ENCODE data around the gene RGS9BP.
"Not testable (repeated sequence)": the region's sequence is repeated elsewhere in the genome, so short reads cannot be mapped to it uniquely, and the experiment has no call there.

Gene RGS9BP

DNA sequence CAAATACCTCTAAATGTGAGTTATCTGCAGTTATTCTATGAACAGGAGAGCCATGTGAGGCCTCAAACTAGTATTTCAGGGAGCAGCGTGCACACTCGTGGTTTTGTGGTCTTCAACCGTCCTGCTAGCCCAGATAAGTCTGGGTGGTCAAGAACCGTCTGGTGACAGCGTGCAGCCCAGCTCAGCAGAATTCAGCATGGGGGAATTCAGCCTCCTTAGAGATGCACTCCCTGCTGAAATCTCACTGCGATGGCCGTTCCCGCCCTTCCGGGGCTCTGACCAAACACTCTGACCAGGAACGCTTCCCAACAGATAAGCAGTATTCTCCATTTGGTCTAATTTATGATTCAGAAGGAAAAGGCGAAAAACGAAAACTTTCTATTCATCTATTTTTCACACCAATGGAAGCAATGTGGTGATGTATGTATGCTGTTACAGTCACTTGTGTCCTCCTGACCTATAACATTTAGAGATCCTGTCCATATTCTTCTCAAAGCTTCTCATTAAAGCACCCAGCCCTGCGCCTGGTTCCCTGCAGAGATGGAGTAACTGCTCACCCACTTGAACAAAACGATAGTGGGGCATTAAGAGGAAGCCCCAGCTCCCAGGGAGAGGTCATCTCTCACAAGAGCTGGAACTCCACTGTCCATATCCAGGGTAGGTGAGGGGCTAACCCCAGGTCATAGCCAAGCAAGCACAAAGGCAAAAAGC lies 3.6 kb upstream of the RGS9BP start:
- no peak for DNase-seq (ENCODE audit: low spot score)

DNA sequence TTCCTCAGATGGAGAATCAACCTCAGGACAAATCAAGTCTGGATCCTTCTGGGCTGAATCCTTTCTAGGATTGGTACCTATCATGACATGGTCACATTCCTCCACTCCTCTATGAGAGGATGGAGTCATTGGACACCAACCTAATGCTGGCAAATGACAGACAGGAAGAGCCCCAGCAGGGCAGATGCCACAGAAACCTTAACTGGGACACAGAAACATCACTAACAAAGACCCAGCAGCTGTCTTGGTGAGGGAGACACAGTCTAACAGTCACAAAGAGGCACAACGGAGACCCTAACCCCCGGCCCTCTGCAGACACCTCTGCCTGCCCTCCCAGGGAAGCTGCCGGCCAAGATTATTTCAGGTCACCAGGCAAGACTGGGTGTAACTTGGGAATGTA lies 2.8 kb upstream of the RGS9BP start:
- DNase-seq (ENCODE audit: low spot score), result no peak

DNA sequence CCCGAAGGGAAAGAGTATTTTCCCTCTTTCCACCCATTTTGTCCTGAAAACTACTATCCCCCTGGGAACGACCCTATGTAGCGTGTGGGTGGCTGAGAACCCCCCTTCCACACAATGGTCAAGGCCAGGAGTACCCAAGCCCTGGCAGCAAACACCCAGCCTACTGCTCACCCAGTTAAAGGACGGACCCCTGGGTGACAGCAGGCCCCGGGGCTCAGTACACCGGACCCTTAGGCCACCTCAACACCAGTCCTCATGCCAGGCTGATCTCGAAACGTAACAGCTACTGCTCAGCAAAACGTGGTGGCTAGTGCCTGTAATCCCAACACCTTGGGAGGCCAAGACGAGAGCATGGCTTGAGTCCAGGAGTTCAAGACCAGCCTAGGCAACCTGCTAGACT lies 2.1 kb upstream of the RGS9BP start:
- DNase-seq (ENCODE audit: low spot score), result no peak

DNA sequence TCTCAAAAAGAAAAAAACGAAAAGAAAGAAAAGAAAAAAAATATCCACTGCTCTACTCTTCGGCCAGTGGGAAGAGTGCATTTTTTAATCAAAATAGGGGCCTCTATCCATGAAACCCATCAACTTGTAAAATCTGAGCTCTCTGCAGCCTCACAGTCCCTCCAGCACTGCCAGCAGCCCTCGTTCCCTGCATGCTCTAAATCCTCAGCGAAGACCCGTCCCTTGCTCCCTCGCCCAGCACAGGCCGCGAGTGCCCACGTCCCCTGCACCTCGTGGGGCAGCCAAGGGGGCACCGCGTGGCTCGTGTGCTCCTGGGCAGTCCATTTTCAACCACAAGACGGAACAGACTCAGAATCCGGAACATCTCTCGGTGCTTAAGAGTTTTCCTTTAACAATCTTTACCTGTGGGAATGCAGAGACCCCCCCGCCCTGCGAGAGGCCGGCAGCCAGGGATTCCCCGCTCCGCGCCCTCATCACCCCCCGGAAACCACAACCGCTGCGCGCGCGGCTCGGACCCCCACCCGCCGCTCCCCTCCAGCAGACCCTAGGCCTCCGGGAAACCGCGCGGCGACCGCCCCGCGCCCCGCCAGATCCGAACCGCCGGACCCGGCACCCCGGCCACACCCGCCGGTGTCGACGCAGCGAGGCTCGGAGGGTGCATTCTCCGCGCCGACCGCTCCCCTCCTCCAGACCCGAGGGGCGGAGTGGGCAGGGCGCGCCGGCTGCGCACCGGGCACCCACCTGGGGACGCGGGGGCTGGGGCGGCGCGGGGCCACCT lies 1.3 kb upstream of the RGS9BP start:
- DNase-seq (ENCODE audit: low spot score), result peak; percentile 2

DNA sequence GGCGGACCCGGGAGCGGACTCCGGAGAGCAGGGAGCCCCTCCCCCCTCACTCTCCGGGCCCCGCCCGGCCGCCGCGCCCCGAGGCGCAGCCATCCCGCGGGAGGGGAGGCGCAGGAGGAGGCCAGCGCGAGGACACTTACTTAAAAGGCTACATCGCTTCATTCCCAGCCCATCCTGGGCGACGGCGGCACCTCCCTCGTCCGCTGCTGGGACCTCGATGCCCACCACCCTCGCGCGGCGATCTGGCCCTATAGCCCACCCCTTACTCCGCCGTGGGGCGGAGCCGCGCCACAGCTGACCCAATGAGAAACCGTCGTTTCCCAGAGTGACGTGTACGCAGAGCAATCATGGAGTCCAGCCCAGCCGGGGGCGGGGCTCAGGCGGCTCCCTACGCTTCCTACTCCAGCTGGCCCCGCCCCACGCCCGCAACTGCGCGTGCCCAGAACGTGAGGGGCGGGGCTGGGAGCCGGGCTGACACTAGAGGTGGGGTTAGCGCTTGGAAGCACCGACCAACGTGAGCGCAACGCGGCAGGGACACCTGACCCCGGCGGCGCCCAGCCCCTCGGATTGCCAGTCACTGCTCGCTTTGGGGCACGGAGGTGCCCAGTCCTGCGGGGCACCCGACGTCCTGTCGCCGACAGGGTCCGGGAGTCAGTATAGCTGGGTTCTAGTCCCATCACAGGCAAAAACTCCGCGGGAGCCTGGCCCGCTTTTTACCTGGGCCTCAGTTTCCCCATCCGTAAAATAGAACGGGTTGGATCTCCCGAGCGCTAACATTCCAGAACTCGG lies 523 bp upstream of the RGS9BP start, which contains the start of gene ANKRD27:
TSS of gene ANKRD27 (minus strand) at position 250 of the 789 bp plus-strand sequence. CDS start 16,165 bp downstream, outside the sequence.
- peak; percentile 99 for DNase-seq (ENCODE audit: low spot score)

DNA sequence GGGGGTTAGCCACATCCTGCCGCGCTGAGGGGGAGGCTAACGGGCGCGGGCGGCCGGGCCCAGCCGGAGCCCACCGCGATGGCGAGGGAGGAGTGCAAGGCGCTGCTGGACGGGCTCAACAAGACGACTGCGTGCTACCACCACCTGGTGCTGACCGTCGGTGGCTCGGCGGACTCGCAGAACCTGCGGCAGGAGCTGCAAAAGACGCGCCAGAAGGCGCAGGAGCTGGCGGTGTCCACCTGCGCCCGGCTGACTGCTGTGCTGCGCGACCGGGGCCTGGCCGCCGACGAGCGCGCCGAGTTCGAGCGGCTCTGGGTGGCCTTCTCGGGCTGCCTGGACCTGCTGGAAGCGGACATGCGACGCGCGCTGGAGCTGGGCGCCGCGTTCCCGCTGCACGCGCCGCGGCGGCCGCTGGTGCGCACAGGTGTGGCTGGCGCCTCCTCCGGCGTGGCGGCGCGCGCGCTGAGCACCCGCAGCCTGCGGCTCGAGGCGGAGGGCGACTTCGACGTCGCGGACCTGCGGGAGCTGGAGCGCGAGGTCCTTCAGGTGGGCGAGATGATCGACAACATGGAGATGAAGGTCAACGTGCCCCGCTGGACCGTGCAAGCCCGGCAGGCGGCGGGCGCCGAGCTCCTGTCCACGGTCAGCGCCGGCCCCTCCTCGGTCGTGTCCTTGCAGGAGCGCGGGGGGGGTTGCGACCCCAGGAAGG lies 692 bp downstream of the RGS9BP start:
- no peak for DNase-seq (ENCODE audit: low spot score)

DNA sequence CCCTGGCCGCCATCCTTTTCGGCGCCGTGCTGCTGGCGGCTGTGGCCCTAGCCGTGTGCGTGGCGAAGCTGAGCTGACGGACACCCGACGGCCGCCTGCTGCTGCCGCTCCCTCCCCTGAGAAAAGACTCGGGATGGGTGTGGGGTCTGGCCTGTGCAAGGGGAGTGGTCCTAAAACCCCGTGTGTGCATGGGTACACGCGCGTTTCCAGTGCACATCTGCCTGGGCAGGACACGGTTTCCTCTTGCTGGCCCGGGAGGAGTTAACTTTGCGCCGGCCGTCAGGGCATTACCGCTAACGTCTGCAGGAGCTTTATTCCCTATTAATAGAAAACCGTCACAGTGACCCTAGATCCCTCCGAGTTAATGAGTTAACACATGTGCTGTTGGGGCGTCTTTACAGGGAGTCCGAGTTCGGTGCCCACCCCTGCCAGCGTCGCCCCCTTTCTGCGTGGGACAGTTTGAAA lies 1.3 kb downstream of the RGS9BP start:
- DNase-seq (ENCODE audit: low spot score), result no peak

DNA sequence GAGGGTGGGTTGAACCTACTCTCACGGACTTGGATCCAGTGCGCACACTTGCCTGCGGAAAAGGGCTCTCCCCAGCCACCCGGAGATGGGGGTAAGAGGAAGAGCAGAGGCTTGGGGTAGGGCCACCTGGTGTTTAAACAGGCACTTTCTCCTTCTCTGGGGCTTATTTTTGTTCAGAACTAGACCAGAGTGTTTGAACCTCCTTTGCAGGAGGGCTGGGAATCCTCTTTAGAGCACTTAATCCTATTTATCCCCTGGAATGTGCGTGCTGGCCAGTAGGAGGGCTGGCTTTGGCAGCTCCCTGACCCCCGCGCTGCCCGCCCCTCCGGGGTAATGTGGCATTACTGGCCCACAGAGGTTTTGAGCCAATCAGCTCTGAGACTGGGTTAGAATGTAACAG lies 2.0 kb downstream of the RGS9BP start:
- DNase-seq (ENCODE audit: low spot score), result no peak

DNA sequence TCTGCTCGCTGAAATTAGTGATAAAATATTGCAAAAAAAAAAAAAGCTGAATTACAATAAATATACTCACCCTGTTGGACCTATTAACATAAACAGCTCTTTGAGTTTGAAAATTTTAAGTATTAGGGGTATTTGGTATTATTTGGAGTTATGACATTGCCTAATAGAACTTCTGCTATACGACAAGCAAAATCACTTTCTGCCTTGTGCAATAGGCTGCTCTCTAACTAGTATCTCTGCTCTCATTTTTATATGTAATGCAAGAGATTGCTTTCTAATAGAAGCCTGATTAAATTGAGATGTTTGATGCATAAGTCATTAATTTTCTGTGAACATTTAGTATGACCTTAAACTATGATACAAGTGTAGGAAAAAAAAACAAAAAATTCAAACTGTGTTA lies 5.3 kb downstream of the RGS9BP start:
- no peak for DNase-seq (ENCODE audit: low spot score)

DNA sequence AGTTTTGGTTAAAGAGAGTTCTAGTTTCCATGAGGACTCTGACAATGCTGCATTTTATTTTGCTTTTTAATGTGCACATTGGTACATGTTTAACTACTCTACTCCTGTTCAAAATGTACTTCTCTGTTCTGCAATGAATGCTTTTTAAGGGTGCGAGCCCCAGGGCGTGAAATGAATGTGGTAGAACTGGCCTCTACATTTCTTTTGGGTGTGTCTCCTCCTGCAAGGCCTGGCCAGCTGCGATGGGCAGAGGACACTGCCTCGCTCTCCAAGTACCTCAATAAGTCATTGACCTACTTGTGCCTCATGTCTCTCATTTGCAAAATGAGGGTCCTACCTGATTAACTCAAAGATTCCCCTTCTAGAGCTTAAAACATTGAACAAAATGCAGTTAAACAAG lies 6.7 kb downstream of the RGS9BP start:
- DNase-seq (ENCODE audit: low spot score), result no peak

DNA sequence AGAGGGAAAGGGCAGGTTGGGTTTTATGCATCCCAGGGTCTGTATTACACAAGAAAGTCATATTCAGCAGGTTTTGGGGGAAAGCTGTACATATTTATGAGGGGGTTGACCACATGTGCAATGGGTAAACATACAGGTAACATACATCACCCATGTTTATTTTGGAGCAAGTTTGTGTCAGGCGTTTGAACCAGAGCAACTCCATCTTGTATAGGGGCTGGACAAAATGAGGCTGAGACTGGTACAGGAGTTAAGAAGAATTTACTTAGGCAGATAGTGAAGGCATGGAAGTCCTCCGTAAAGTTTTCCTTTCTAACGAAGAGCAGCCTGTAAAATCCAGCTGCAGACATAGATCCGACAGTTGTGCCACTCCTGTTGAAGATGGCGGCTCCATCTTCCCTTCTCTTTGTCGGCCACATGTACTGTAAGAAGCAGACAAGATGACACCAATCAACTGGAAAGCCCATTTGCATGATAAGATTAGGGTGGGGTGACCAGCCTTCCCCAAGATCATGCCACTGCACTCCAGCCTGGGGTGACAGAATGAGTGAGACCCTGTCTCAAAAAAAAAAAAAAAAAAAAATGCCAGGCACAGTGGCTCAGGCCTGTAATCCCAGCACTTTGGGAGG lies 11.3 kb downstream of the RGS9BP start:
- no peak for DNase-seq (ENCODE audit: low spot score)

DNA sequence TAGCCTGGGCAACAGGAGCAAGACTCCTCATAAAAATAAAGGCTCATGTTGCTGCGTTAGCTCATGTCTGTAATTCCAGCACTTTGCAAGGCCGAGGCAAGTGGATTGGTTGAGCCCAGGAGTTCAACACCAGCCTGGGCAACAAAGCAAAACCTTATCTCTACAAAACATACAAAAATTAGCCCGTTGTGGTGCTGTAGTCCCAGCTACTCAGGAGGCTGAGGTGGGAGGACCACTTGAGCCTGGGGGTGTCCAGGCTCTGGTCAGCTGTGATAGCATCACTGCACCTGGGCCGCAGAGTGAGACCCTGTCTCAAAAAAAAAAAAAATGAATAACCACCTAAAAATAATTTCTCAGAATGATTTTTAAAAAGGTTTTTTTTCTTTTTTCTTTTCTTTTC lies 12.0 kb downstream of the RGS9BP start:
- no peak for DNase-seq (ENCODE audit: low spot score)

DNA sequence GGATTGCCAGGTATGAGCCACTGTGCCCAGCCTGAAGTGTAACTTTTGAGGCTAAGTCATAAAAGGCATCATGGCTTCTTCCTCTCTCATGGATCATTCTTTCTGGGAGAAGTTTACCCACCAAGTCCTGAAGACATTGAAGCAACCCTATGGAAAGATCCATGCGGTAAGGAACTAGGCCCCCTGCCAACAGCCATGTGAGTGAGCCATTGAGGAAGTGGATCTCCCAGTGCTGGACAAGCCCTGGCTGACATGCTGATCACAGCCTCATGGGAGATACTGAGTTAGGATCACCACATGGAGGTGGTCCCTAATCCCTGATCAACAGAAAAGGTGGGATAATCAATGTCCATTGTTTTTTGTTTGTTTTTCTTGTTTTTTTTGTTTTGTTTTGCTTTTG lies 12.7 kb downstream of the RGS9BP start:
- no peak for DNase-seq (ENCODE audit: low spot score)

DNA sequence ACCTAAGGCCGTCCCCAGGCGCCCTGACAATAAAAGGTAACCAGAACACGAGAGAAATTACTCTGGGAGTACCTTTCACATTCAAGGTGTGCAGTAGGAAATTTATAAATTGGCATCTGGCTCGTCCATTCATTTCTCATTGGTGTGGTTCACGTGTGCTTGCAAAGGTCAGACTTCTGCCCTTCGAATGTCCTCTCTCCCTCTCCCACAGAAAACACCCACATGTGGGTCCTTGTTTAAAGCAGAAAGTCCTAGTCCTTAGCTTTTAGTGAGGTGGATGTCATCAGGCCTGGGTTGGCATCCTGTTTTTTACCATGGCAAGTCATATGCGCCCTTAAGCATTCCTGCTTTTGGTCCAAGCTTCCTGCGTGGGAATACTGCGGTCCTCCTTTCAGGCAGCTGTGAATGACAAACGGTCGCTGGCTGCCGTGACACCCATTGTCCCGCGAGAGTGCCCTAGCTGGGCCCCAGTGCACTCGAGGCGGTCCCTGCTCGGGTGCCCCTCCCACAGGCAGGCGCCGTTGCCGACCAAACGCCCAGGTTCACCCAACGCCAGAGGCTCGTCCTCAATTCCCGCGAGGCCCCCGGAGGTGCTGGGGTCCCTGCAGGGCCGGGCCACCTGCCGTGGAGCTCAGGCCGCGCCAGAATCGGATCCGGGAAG lies 15.8 kb downstream of the RGS9BP start, which contains the start of gene NUDT19:
TSS of gene NUDT19 (plus strand) at position 531 of the 661 bp plus-strand sequence. CDS start 140 bp downstream, outside the sequence.
- peak; percentile 91 for DNase-seq (ENCODE audit: low spot score)

DNA sequence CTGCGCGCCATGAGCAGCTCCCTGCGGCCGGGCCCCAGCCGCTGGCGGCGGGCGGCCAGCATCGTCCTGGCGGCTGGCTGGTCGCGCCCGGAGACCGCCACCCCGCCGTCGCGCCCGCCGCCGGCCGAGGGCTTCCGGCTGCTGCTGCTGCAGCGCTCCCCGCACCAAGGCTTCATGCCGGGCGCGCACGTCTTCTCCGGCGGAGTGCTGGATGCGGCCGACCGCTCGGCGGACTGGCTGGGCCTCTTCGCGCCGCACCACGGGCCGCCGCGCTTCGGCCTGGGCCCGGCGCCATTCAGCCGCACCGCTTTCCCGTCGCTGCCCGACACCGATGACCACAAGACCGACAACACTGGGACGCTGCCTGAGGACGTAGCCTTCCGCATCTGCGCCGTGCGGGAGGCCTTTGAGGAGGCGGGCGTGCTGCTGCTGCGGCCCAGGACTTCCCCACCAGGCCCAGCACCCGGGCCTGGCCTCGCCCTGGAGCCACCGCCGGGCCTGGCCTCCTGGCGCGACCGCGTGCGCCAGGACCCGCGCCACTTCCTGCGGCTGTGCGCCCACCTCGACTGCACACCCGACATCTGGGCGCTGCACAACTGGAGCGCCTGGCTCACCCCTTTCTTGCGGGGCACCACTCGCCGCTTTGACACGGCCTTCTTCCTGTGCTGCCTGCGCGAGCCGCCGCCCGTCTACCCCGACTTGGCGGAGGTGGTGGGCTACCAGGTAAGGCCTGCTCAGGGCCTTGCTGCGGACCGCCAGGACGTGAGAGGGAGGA lies 16.5 kb downstream of the RGS9BP start:
- DNase-seq (ENCODE audit: low spot score), result peak; percentile 52

DNA sequence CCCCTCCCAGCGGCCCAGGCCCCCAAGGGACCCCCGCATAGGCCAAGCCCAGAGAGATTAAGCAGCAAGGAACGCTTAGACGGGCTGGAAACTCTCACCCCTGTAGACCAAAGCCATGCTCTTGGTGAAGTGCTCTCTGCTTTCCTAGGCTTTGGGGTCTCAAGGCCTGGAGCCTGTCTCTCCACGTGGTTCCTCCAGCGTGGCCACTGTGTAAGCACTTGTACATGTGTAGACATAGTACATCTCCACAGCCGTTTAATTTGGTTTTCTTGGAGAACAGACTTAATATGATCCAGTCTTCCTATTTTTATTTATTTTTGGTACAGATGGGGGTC lies 17.0 kb downstream of the RGS9BP start:
- no peak for DNase-seq (ENCODE audit: low spot score)

DNA sequence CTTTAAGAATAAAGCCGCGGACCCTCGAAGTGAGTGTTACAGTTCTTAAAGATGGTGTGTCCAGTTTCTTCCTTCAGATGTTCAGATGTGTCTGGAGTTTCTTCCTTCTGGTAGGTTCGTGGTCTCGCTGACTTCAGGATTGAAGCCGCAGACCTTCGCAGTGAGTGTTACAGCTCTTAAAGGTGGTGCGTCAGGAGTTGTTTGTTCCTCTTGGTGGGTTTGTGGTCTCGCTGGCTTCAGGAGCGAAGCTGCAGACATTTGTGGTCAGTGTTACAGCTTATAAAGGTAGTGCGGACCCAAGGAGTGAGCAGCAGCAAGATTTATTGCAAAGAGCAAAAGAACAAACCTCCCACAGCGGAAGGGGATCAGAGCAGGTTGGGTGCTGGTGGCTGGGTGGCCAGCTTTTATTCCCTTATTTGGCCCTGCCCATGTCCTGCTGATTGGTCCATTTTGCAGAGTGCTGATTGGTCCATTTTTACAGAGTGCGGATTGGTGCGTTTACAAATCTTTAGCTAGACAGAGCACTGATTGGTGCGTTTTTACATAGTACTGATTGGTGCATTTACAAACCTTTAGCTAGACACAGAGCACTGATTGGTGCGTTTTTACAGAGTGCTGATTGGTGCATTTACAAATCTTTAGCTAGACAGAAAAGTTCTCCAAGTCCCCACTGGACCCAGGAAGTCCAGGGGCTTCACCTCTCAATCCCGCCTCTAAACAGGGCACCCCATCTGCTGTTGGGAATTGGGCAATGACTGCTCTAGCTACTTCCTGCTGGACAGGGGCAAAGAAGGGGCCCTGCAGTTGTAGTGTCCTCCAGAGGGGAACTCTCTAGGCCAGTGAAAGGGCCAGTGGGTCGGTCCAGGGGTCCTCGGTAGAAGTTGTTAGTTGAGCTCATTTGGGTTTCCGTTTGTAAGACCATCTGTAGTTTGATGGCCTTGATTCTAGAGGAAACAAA lies 17.8 kb downstream of the RGS9BP start:
- DNase-seq (ENCODE audit: low spot score), result not testable (repeated sequence)

DNA sequence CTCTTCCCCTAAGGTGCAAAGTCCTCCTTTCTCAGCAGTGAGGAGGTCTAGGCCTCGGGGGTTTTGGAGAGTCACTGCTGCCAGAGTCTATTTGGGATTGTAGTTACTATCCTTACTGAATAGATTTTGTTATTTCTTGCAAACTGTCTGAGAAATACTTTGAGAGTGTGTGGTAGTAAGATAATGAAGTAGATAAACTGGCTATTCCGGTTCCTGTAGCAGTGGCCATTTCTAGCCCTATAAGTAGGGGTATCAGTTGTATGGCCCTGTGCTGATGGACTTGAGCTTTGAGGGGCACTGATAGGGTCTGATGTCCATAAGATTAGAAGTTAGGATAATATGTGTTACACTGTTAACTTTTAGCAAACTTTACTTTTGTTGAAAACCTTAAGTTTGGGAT lies 18.7 kb downstream of the RGS9BP start:
- not testable (repeated sequence) for DNase-seq (ENCODE audit: low spot score)

DNA sequence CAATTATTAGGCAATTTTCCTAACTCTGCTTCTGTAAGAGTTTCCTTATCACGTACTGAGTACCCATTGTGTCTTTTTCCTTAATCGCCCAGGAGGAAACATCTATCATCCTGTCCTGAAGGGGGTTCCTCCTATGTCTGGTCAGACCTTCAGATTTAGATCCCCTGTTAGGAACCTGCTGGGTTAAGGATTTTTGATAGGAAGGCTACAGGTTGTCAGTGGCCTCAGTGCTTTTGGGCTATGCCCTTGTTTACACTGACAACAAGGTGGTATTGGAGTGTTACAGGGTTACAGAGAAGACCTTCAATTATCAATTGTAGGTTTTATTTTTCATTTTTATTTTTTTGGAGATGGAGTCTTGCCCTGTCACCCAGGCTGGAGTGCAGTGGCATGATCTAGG lies 19.2 kb downstream of the RGS9BP start:
- not testable (repeated sequence) for DNase-seq (ENCODE audit: low spot score)
